ENCODE measurements around the gene HDAC1. TPM values are rescaled to one million over a fixed set of nuclear protein-coding genes. Genes with fewer than 3 reads are reported as not detected.
A peak's percentile ranks its signal among the peaks of the same experiment; 100 is the strongest.

Gene HDAC1
- polyA plus RNA-seq, 3 donors = 73.8 to 95.0 (median 88.7) TPM

GRCh38 chr1:32341186-32341757 lies 49.4 kb downstream of the HDAC1 start:
- no peak overlapping the region for H3K4me2 ChIP-seq (replicated peaks; ENCODE audit: extremely low read depth, low read length, poor library complexity, severe bottlenecking)
- no peaks in the 10 kb centered on the region for H3K79me2 ChIP-seq (ENCODE audit: insufficient read depth, low read length)
- no peaks in the 10 kb centered on the region for H4K20me1 ChIP-seq (ENCODE audit: insufficient read depth, low read length)
- intact Hi-C loops (cut with micrococcal nuclease) = no loop called here
- TF ChIP-seq CTCF (IDR thresholded peaks at IDR 0.05) = no peak
- peaks cover 0 to 6% (median 2%) of the 10 kb centered on the region in 7 donors for H3K9me3 Mint-ChIP-seq
- H3K4me1 Mint-ChIP-seq = peaks cover 65% of the 10 kb centered on the region
- H3K27ac Mint-ChIP-seq = peak overlapping the region in 2 of 7 donors; percentile 30 to 75
- H3K9ac ChIP-seq (ENCODE audit: insufficient read depth, low read length, poor library complexity, severe bottlenecking) = no peak overlapping the region
- H3K27me3 Mint-ChIP-seq (ENCODE audit: low read depth in 3 of 3) = peaks cover 33 to 47% (median 42%) of the 10 kb centered on the region in 3 donors
- H3K4me3 ChIP-seq (replicated peaks in 1 of 3; ENCODE audit: low read depth in 2 of 3, low read length in 3 of 3) = no peak overlapping the region
- no peak overlapping the region for H3K27ac ChIP-seq (ENCODE audit: low read depth in 1 of 2, low read length in 2 of 2)
- no peak overlapping the region for H3K4me3 Mint-ChIP-seq
- H3K36me3 Mint-ChIP-seq = peaks cover 10 to 26% of the 10 kb centered on the region in 2 donors
- H3K9me3 ChIP-seq (replicated peaks in 1 of 2; ENCODE audit: control insufficient read depth in 1 of 2, insufficient read depth in 1 of 2, low read length in 2 of 2) = no peaks in the 10 kb centered on the region
- peaks cover 42 to 56% of the 10 kb centered on the region in 2 donors for H3K4me1 ChIP-seq (ENCODE audit: control insufficient read depth in 1 of 2, insufficient read depth in 2 of 2, low read length in 2 of 2)
- no peaks in the 10 kb centered on the region for H3K36me3 ChIP-seq (replicated peaks in 1 of 2; ENCODE audit: control insufficient read depth in 1 of 2, insufficient read depth in 2 of 2, low read length in 2 of 2)
- no peak for DNase-seq
- WGBS (ENCODE audit: insufficient coverage) = 100% methylated on average over 6 of the region's 11 CpGs
- no peak overlapping the region for H2AFZ ChIP-seq (ENCODE audit: insufficient read depth, low read depth, low read length, poor library complexity, severe bottlenecking)
- H3K27me3 ChIP-seq (ENCODE audit: control insufficient read depth in 2 of 2, insufficient read depth in 2 of 2, low read length in 2 of 2) = peaks cover 2 to 13% of the 10 kb centered on the region in 2 donors

DNA sequence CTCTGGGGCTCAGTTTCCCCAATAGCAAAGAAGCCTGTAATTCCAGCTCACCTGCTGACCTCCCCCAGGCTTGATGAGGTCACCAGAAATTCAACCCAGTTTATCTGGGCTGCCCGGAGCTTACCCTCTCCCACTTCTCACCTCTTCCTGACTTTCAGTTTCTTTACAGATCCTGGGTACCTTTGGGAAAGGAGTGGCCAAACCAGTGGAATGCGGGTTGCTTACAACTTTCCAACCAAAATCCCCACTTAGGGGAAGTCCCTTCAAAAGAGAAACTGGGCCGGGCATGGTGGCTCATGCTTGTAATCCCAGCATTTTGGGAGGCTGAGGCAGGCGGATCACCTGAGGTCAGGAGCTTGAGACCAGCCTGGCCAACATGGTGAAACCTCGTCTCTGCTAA lies 50.1 kb downstream of the HDAC1 start:
- Histone ChIP-seq H3K79me2 (ENCODE audit: insufficient read depth, low read length) (no peaks in the 10 kb centered on the region), H4K20me1 (ENCODE audit: insufficient read depth, low read length) (no peaks in the 10 kb centered on the region), H2AFZ (ENCODE audit: insufficient read depth, low read depth, low read length, poor library complexity, severe bottlenecking) (no peak overlapping the region), H3K9me3 (replicated peaks in 1 of 2; ENCODE audit: control insufficient read depth in 1 of 2, insufficient read depth in 1 of 2, low read length in 2 of 2) (no peaks in the 10 kb centered on the region), H3K4me3 (replicated peaks in 1 of 3; ENCODE audit: low read depth in 2 of 3, low read length in 3 of 3) (no peak overlapping the region), H3K4me2 (replicated peaks; ENCODE audit: extremely low read depth, low read length, poor library complexity, severe bottlenecking) (no peak overlapping the region), H3K27ac (ENCODE audit: low read depth in 1 of 2, low read length in 2 of 2) (no peak overlapping the region), H3K27me3 (ENCODE audit: control insufficient read depth in 2 of 2, insufficient read depth in 2 of 2, low read length in 2 of 2) (peaks cover 6 to 20% of the 10 kb centered on the region in 2 donors), H3K9ac (ENCODE audit: insufficient read depth, low read length, poor library complexity, severe bottlenecking) (no peak overlapping the region), H3K36me3 (replicated peaks in 1 of 2; ENCODE audit: control insufficient read depth in 1 of 2, insufficient read depth in 2 of 2, low read length in 2 of 2) (no peaks in the 10 kb centered on the region), H3K4me1 (ENCODE audit: control insufficient read depth in 1 of 2, insufficient read depth in 2 of 2, low read length in 2 of 2) (peaks cover 35 to 49% of the 10 kb centered on the region in 2 donors)
- DNase-seq = peak in 1 of 3 donors; percentile 50
- Mint-ChIP-seq H3K27me3 (ENCODE audit: low read depth in 3 of 3) (peaks cover 40 to 51% (median 45%) of the 10 kb centered on the region in 3 donors), H3K4me1 (peaks cover 60% of the 10 kb centered on the region), H3K36me3 (peaks cover 10 to 26% of the 10 kb centered on the region in 2 donors), H3K9me3 (peaks cover 0 to 4% (median 2%) of the 10 kb centered on the region in 7 donors), H3K4me3 (no peak overlapping the region), H3K27ac (peak overlapping the region in 3 of 7 donors; percentile 20 to 30 (median 30))
- no peak for TF ChIP-seq CTCF (IDR thresholded peaks at IDR 0.05)
- 75% methylated on average over 3 of the region's 5 CpGs for WGBS (ENCODE audit: insufficient coverage)
- intact Hi-C loops (cut with micrococcal nuclease) = no loop called here

Data from CD14-positive monocyte (primary cell).